ENCODE results near the gene EEFSEC.

EEFSEC gene

GRCh38 chr3:128356822-128357221, 203.5 kb downstream of the EEFSEC start:
- no peak for DNase-seq

DNA sequence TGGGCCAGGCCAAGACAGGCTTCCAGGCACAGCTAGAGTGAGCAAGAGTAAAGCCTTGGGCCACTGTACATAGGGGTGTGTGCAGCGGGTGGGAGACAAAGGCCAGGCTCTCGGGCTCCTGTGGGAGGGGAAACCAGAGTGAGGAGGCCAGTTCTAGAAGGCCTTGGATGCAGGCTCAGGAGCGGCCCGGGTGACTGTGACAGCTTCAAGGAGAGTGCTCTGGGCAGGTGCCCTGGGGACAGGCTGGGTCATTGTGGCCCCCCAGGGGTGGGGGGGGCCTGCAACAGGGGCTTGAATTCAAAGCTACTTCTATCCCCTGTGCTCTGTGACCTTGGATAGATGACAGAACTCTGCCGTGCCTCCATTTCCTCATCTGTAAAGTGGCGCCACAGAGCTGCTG, 204.3 kb downstream of the EEFSEC start:
- DNase-seq, result no peak

DNA sequence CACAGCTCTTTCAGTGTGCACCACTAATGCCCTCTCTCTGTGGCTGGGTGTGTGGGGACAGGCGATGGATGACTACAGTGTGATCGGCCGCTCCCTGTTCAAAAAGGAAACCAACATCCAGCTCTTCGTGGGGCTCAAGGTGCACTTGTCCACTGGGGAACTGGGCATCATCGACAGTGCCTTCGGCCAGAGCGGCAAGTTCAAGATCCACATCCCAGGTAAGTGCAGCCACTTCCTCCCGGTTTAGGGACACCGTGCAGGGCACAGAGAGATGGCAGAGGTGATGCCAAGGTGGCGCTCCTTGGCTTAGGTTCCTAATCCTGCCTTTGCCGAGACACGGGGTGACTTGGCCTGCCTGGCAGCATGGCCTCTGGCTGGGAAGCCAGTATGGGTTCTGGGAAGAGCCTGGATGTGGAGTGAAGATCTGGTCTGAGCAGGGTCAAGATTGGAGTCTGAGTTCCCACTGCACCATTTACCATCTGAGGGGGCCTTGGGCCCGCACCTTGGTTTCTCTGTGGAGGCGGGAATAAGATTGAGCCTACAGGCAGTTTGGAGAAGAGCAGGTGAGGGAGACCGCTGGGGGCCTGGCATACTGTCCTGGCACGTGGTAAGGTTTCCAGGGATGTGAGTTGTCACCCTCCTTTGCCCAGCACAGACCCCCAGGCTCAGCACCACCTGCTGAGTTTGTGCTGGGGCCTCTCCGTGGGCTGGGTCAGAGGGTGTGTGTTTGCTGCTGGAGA, 205.0 kb downstream of the EEFSEC start:
- DNase-seq, result no peak

DNA sequence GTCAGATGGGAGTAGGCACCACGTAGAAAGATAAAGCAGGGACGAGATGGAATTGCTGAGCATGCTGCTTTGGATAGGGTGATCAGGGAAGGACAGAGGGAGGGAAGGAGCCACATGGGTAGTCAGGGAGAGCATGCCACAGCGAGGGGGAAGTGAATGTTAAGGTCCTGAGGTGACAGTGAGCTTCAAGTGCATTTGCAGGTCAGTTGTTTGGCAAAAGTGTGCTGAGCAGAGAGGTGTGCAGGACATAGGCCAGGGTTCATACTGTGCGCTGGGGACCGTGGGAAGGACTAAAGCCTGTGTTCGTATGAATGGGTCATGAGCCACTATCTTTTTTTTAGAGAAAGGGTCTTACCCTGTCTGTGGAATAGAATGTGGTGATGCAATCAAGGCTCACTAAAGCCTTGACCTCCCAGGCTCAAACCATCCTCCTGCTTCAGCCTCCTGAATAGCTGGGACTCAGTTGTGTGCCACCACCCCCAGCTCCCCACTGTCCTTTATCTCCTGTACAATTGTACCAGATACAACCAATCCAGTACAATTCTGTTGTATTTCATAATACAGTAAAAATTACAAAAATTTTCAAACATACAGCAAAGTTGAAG, 205.9 kb downstream of the EEFSEC start:
- no peak for DNase-seq

DNA sequence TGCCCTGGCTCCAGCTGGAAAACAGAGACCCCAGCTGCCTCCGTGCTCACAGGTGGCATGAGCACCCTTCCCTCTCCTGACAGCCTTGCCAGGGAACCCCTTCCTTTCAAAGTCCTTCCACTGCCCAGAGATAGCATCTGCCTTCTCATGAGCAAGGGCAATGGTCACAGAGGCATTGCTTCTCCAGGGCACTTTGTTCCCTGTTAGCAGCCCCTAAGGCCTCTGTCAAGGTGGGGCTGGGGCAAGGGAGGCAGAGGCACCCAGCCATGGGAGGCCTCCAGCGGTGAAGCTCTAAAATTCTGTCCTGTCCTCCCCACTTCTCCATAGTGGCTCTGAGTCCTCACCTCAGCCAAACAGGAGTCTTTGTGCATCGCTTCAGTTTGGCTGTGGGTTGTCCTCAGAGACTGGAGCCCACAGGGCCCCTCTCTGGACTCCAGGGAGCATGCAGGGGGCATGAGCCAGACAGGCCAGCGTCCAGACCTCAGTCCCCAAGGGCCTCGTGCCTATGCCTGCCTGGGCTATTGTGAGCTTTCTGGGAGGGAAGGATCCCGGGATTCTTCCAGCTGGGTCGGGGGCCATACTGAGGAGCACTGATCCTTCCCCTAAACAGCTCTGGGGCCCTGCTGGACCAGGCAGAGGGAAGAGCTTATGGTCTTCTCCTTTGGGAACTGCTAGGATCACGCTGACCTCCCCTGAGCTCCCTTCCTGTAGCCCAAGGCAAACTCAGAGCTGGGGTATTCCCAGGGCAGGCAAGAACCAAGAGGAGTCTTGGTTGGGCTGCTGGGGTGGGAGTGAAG, 206.8 kb downstream of the EEFSEC start:
- no peak for DNase-seq

GRCh38 chr3:128360705-128361271, 207.5 kb downstream of the EEFSEC start:
- DNase-seq, result no peak

DNA sequence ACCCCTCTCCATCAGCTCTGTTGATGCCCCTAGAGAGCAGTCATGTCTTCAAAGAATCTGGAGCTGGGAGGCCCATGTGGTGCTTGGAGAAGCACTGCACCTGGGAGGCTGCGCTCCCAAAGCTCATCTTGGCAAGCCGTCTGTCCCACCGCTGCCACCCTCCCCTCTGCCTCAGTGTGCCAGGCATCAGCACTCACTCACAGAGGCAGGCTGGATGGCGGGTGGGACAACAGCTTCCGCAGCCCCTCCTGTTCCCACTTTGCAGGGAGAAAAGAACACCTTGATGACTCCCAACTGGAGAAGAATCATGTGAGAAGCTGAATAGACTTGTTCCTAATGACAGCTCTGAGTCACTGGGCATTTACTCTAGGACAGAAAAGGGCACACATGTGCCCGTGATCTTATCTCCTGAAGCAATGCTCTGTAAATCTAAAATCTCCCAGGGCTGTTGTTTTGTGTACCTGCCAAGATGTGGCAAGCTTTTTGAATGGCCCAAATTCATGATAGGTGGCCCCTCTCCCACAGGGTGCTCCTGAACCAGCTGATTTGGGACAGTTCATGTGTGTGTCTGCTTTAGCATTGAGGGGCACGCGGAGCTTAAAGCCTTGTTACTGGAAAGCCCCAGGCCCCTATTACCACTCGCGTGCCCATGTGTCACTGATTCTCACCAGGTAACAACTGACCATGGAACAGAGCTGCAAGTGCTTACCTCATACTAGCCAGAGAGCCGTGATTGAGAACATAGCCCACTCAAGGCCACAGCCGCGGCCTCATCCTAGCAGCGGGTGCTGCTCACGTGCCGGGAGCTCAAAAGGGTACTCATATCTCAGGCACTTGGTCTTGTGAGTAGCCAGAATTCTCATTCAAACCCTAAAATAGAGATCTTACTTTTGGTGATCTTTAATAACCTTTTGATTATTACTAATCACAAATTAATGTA, 209.0 kb downstream of the EEFSEC start:
- no peak for DNase-seq

DNA sequence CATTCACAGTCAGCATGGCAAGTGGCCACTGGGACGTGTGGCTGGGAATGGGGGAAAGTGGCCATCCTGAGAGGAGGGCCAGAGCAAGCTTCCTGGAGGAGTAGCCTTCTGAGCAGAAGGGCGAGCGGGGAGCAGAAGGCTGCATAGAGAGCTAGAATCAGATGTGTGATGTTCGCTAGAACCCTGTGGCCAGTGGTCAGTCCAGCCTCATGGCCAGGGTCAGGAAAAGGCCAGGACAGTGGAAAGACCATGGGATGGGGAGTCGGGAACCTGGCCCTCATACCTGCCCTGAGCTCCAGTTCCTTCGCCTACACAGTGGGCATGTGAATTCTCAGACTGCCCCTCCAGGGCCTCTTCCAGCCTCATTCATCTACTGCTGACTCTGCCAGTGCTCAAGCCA, 211.0 kb downstream of the EEFSEC start:
- DNase-seq, result no peak

- no peak for DNase-seq
Observed at GRCh38 chr3:128364808-128365360, 211.6 kb downstream of the EEFSEC start.

GRCh38 chr3:128366136-128366535, 212.9 kb downstream of the EEFSEC start:
- no peak for DNase-seq

DNA sequence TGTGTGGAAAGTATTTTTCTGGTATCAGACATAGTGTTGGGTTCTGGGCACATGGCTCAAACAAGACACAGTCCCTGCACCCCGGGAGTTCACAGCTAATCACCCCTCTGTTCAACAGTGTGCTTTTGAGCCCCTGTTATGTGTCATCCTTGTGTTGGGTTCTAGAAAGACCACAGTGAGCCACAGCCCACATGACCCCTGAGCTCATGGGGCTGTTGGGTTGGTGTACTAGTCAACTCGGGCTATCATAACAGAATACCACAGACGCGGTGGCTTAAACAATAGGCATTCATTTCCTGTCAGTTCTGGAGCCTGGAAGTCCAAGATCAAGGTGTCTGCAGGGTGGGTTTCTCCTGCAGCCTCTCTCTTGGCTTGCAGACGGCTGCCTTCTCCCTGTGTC, 213.4 kb downstream of the EEFSEC start:
- no peak for DNase-seq

- DNase-seq, result no peak
Observed at GRCh38 chr3:128367221-128367620, 213.9 kb downstream of the EEFSEC start.

DNA sequence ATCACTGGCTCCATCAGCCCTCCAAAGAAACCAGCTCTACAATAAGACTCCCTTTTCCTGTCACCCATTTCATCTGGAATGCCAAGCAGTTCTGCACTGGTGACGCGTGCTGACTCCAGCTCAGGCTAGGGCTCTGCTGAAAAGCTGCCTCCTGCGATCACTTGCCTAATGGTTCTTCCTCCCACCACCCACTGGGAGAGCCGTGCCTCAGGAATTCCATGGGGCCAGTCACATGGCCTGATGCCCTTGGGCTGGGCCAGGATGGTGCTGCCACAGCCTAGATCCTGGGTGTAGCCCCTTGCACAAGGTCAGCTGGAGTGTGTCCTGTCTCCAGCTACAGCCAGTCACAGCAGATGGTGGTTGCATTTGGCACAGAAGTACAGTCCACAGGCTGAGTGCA, 214.5 kb downstream of the EEFSEC start:
- no peak for DNase-seq

- DNase-seq, result no peak
Observed at GRCh38 chr3:128368626-128369025, 215.3 kb downstream of the EEFSEC start.

GRCh38 chr3:128369121-128369703, 215.9 kb downstream of the EEFSEC start:
- no peak for DNase-seq

- no peak for DNase-seq
Observed at GRCh38 chr3:128369881-128370642, 216.8 kb downstream of the EEFSEC start.

DNA sequence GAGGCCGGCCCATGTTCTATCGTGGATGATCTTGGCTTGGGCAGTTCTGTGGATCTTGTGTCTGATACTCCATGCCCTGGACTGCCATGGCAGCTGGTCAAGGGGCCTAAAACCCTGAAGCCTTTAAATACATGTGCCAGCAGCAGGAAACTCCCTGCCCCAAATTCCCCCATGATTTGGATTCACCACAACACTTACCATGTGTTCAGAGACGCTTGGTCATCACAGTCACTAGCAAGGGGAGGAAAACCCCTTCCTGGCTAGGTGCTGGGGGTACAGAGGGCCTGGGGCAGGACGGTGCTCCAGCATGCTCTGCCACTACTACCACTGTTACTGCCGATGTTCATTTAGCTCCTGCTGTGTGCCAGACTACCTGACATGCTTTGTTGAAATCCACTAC, 219.0 kb downstream of the EEFSEC start:
- DNase-seq, result no peak

- no peak for DNase-seq
Observed at GRCh38 chr3:128372707-128373533, 219.6 kb downstream of the EEFSEC start.

GRCh38 chr3:128374746-128375445, 221.6 kb downstream of the EEFSEC start:
- no peak for DNase-seq

Data from NCI-H2029 (cell line).